LNCAP (cell line): ENCODE measurements around the gene CDH4.

ENCODE experiments used
- TF ChIP-seq, protein P1 (sequence below): fragments of 450-650 bp; IDR thresholded peaks from 2 replicates; pipeline ENCODE4 v1.5.1; 2017; ENCODE audit warnings: mild to moderate bottlenecking

Gene CDH4

DNA sequence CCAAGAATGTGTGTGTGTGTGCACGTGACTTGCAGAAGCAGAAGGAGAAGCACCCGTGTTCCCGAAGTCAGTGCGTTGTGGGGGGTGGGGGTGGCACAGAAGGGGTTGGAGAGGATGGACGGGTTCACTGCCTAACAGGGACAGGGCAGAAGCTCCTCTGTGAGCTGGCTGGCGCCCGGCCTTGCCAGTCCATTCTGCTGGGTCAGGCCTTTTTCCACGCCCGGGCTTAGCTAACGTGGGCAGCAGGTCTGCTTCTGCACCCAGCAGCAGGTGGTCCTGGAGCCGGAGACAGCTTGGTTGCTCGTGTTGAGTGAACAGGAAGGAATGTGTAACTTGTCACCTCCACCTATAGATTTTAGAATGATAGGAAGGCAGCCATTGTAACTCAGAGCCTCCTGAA is 374.4 kb downstream of the CDH4 start:
- TF ChIP-seq, protein P1, sequence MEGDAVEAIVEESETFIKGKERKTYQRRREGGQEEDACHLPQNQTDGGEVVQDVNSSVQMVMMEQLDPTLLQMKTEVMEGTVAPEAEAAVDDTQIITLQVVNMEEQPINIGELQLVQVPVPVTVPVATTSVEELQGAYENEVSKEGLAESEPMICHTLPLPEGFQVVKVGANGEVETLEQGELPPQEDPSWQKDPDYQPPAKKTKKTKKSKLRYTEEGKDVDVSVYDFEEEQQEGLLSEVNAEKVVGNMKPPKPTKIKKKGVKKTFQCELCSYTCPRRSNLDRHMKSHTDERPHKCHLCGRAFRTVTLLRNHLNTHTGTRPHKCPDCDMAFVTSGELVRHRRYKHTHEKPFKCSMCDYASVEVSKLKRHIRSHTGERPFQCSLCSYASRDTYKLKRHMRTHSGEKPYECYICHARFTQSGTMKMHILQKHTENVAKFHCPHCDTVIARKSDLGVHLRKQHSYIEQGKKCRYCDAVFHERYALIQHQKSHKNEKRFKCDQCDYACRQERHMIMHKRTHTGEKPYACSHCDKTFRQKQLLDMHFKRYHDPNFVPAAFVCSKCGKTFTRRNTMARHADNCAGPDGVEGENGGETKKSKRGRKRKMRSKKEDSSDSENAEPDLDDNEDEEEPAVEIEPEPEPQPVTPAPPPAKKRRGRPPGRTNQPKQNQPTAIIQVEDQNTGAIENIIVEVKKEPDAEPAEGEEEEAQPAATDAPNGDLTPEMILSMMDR = no peak

DNA sequence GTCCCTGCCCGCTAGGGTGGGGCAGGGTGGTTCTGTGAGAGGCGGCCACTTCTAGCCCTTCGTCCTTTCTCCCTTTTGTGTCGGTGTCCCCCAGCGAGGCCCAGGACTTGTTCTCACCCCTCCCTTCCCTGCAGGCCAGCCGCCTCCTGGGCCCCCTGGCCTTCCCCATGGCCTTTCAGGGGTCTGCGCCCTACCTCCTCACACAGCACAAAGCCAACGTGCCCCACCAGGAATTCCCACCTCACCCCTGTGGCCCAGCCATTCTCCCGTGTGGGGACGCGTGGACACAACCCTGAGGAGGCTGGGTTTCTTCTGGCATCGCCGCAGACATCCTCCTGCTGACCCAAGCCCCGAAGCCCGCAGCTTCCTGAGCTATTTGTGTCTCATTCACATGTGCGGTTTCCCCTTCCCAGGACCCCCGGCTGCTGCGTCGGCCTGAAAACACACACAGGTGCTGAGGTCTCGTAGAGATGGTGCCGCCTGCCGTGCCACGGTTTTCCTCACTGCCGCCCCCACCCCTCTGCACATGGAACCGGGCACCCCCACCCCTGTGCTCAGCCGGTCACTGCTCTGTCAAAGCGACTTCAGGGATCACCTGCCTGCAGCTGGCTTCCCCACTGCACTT is 375.8 kb downstream of the CDH4 start:
- TF ChIP-seq, protein P1 = no peak

DNA sequence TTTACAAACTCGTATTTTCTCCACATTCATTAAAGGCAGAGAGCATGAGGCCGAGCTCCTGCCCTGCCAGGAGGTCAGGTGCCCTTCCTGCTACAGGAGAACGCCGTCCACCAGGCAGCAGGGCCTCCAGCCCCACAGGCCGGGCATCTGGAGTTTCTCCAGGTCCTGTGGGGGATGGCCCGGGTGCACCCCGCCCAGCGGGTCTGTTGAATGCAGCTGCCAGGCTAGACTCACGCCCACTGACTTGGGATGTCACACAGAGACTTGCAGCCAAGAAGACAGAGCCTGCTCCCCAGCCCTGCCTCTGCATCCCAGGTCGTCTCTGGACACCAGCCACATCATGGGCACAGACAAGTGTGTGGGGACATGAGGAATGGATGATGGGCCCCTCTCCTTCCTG is 376.4 kb downstream of the CDH4 start:
- TF ChIP-seq, protein P1 = no peak

DNA sequence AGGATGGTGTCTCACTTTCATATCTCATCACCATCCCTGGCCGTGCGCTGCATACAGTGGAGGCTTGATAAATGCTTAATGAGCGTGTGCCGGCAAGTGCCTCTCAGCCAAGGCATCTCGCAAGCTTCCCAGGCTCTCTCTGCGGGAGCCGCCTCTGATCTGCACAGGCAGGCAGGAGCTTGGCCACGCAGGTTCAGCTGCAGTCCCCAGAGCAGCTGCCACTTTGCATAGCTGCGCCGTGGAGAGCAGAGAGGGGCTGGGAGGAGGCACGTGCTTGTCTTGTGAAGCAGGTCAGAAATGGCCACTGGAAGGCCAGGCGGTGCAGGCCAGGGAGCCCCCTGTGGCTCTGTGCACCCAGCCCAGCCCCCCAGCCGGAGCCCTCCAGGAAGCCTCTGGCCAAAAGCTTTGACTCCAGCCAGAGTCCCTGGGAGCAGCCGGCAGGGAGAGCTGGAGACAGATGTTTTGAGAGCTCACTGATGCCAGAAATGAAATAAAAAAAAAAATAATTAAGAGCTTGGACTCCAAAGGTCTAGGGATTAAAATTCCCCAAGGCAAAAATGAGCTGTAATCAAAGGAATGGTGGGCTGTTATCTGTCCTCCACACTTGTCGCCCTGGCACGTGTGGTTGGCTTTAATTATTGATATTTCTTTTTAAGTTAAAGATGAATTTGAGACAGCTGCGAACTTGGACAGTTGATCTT is 377.0 kb downstream of the CDH4 start:
- TF ChIP-seq, protein P1 = no peak

DNA sequence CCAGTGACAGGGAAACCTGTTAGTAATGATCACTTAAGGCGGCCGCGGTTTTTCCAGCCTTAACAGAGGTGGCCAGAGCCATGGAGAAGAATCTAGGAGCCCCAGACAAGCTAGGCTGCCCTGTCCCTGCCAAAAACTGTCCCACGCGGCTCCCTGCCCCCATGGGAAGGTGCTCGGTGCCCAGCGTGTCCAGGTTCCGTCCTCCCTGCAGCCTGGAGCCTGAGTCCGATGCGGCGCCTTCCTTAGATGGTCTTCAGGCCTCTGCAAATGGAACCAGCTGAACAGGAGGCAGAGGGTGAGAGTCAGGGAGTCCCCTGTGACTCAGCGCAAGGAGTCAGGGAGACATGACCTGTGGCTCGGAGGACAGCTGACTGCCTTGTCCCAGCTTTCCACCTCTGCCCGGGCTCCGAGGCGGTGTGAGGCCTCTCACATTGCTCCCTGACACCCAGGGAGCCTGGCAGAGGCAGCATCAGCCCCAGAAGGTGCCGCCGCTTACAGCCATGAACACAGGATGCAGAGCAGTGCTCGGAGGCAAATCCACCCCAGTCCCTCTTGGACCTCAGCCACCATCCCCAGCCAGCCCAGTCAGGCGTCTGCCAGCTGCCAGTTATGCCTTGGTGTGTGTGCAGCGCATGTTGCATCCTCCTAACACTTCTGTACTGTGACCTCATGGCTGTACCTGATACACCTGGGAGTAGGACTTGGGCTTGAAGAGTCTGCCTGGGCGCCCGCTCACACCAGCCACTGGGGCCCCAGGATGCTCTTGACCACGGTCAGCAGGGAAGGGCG is 377.7 kb downstream of the CDH4 start:
- TF ChIP-seq, protein P1 = no peak

DNA sequence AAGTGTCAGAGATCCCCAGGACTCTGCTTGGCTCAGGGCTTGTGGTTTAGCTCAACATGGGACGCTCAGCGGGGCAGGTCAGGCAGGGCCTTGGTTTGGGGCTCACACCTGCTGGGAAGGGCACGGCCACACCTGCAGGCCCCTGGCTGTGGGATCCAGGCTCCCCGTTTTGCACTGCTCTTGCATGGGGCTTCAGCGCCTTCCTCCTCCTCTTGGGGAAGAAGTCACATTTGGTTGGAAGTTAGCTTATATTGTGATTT is 378.3 kb downstream of the CDH4 start:
- TF ChIP-seq, protein P1 = no peak

DNA sequence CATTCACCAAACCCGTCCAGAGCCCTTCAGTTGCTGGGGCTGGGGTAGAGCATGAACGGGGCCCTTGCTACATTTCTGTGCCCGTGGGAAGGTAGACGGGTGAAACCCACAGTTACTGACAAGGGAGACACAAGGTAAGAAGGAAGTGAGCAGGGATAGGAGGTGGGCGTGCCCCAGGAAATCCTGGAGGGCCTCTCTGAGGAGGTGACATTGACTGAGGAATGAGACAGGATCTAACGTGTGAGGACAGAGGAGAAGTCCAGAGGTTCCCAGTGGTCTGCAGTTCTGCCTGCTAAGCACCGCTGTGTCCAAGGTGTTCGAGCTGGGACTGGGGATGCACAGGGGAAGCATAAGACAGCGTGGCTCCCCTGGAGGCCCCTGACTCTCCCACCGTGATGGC is 378.8 kb downstream of the CDH4 start:
- TF ChIP-seq, protein P1 = no peak
